GM12878 (cell line): Measurements from ENCODE around the gene RRAGD. TPM values are rescaled to one million over a fixed set of nuclear protein-coding genes. Genes with fewer than 3 reads are reported as not detected.

Source experiments
- CHD2 ChIP-seq: IDR thresholded peaks from 2 replicates; pipeline ENCODE4 v1.6.1; 2011; ENCODE audit warnings: low read depth, low read length, improper control_type of control experiment, borderline replicate concordance
- GATAD2B ChIP-seq: fragments of 450-650 bp; conservative IDR thresholded peaks from 2 replicates; pipeline ENCODE4 v1.6.1; 2017; ENCODE audit warnings: low read depth, mild to moderate bottlenecking, moderate library complexity
- IRF4 ChIP-seq: IDR thresholded peaks from 2 replicates; pipeline ENCODE4 v1.6.1; 2011; ENCODE audit warnings: low read depth, low read length
- JUNB ChIP-seq: IDR thresholded peaks from 2 replicates; pipeline ENCODE4 v1.6.1; 2016; ENCODE audit warnings: antibody characterized with exemption, mild to moderate bottlenecking
- MEF2A ChIP-seq: IDR thresholded peaks from 2 replicates; pipeline ENCODE4 v1.6.1; 2011; ENCODE audit warnings: low read depth, mild to moderate bottlenecking, low read length, moderate library complexity; ENCODE audit not compliant: insufficient read depth
- MTA2 ChIP-seq: fragments of 450-650 bp; IDR thresholded peaks from 2 replicates; pipeline ENCODE4 v1.6.1; 2016; ENCODE audit warnings: low read depth, mild to moderate bottlenecking, moderate library complexity
- NFIC ChIP-seq: IDR thresholded peaks from 2 replicates; pipeline ENCODE4 v1.6.1; 2012; ENCODE audit warnings: low read depth, mild to moderate bottlenecking, inconsistent platforms, low read length, moderate library complexity
- POLR2A ChIP-seq: IDR thresholded peaks from 2 replicates; pipeline ENCODE4 v1.6.1; 2011; ENCODE audit warnings: low read depth, mild to moderate bottlenecking, low read length
- SMAD5 ChIP-seq: IDR thresholded peaks from 2 replicates; pipeline ENCODE4 v1.6.1; 2016; ENCODE audit warnings: antibody characterized with exemption, low read depth
- SPI1 ChIP-seq: IDR thresholded peaks from 2 replicates; pipeline ENCODE4 v1.6.1; 2011; ENCODE audit warnings: low read depth, mild to moderate bottlenecking, low read length, moderate library complexity, borderline replicate concordance; ENCODE audit not compliant: insufficient read depth
- SREBF1 ChIP-seq: IDR thresholded peaks from 2 replicates; pipeline ENCODE4 v1.6.1; 2012; ENCODE audit warnings: mild to moderate bottlenecking, low read length
- TCF3 ChIP-seq: IDR thresholded peaks from 2 replicates; pipeline ENCODE4 v1.6.1; 2012; ENCODE audit warnings: low read depth, mild to moderate bottlenecking, low read length, borderline replicate concordance; ENCODE audit not compliant: insufficient read depth
- polyA plus RNA-seq, 11 experiments: library from polyadenylated mRNA; depleted of rRNA in 4 of 11; unstranded in 6 of 11; stranded (reverse) in 5 of 11; fragments of >200 nt; fragmentation: Nextera tagmentation in 4 of 11; fragmentation: Illumina TruSeq in 1 of 11; extraction: Ambion mirVana in 4 of 11; extraction: Trizol in 1 of 11; gene quantifications; 1 replicate in 1 of 11; 2 replicates in 10 of 11; pipeline versions ENCODE4 v1.2.1 to v1.2.3, GENCODE V29; 2011 to 2016; ENCODE audit warnings: inconsistent platforms in 2 of 11, missing spikeins in 2 of 11, low read depth in 1 of 11
- total RNA-seq, 4 experiments: library from RNA; depleted of rRNA in 3 of 4; stranded (reverse); fragments of >200 nt in 3 of 4; fragmentation: Illumina TruSeq in 1 of 4; extraction: Trizol in 1 of 4; gene quantifications; 2 replicates each; pipeline versions ENCODE4 v1.2.1 to v1.2.3, GENCODE V29; 2013 to 2021
- TF ChIP-seq, protein P1 (sequence below): IDR thresholded peaks from 2 replicates; pipeline ENCODE4 v1.6.1; 2011; ENCODE audit warnings: borderline replicate concordance, low read depth, mild to moderate bottlenecking, moderate library complexity, mixed read lengths, low read length; ENCODE audit not compliant: insufficient read depth; ENCODE audit errors: extremely low read length
- TF ChIP-seq, protein P2 (sequence below): fragments of 450-650 bp; IDR thresholded peaks from 2 replicates; pipeline ENCODE4 v1.6.1; 2017; ENCODE audit warnings: low read depth, mild to moderate bottlenecking, moderate library complexity
- TF ChIP-seq, protein P3 (sequence below): IDR thresholded peaks from 2 replicates; pipeline ENCODE4 v1.6.1; 2012; ENCODE audit warnings: mild to moderate bottlenecking, low read depth, low read length
- TF ChIP-seq, protein P4 (sequence below): IDR thresholded peaks from 2 replicates; pipeline ENCODE4 v1.6.1; 2011; ENCODE audit warnings: mild to moderate bottlenecking, low read depth, low read length, moderate library complexity; ENCODE audit not compliant: insufficient replicate concordance
- TF ChIP-seq, protein P5 (sequence below): fragments of 450-650 bp; IDR thresholded peaks from 2 replicates; pipeline ENCODE4 v1.6.1; 2016; ENCODE audit warnings: mild to moderate bottlenecking
- TF ChIP-seq, protein P6 (sequence below): fragments of 450-650 bp; IDR thresholded peaks from 2 replicates; pipeline ENCODE4 v1.6.1; 2018; ENCODE audit warnings: mild to moderate bottlenecking, low read depth, moderate library complexity; ENCODE audit not compliant: partially characterized antibody

The RRAGD gene
- total and polyA plus RNA-seq, 10 of the 15 experiments (the other 5 are each of a cell fraction or from before 2014, with no cell fraction given) = 4.6 to 17.4 (median 8.5) TPM

DNA sequence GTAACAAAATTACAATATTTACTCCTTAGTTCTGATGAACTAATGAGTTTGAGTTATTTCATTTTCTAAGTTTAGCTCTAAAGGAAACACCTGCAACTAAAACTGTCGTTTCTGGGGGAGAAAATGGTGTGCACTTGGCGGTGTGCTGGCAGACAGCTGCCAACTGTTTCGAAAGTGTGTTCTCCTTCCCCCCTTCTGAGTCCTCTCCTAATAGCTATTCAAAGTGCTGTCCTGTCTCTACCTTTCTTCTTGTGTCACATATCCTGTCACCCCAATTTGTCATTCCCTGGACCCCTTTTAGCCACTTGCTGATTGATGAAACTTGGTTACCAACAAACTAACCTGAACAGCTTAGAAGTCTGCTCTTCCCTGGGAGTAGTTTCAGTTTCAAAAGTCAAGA is 54.7 kb downstream of the RRAGD start (continued):
- TF ChIP-seq, protein P1, sequence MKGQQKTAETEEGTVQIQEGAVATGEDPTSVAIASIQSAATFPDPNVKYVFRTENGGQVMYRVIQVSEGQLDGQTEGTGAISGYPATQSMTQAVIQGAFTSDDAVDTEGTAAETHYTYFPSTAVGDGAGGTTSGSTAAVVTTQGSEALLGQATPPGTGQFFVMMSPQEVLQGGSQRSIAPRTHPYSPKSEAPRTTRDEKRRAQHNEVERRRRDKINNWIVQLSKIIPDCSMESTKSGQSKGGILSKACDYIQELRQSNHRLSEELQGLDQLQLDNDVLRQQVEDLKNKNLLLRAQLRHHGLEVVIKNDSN = no peak
- TF ChIP-seq NFIC = peak; percentile 93
- peak; percentile 49; the same call in 1 of the 2 replicates for TF ChIP-seq IRF4
- TF ChIP-seq, protein P2, sequence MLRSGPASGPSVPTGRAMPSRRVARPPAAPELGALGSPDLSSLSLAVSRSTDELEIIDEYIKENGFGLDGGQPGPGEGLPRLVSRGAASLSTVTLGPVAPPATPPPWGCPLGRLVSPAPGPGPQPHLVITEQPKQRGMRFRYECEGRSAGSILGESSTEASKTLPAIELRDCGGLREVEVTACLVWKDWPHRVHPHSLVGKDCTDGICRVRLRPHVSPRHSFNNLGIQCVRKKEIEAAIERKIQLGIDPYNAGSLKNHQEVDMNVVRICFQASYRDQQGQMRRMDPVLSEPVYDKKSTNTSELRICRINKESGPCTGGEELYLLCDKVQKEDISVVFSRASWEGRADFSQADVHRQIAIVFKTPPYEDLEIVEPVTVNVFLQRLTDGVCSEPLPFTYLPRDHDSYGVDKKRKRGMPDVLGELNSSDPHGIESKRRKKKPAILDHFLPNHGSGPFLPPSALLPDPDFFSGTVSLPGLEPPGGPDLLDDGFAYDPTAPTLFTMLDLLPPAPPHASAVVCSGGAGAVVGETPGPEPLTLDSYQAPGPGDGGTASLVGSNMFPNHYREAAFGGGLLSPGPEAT = peak; percentile 63
- TF ChIP-seq, protein P3, sequence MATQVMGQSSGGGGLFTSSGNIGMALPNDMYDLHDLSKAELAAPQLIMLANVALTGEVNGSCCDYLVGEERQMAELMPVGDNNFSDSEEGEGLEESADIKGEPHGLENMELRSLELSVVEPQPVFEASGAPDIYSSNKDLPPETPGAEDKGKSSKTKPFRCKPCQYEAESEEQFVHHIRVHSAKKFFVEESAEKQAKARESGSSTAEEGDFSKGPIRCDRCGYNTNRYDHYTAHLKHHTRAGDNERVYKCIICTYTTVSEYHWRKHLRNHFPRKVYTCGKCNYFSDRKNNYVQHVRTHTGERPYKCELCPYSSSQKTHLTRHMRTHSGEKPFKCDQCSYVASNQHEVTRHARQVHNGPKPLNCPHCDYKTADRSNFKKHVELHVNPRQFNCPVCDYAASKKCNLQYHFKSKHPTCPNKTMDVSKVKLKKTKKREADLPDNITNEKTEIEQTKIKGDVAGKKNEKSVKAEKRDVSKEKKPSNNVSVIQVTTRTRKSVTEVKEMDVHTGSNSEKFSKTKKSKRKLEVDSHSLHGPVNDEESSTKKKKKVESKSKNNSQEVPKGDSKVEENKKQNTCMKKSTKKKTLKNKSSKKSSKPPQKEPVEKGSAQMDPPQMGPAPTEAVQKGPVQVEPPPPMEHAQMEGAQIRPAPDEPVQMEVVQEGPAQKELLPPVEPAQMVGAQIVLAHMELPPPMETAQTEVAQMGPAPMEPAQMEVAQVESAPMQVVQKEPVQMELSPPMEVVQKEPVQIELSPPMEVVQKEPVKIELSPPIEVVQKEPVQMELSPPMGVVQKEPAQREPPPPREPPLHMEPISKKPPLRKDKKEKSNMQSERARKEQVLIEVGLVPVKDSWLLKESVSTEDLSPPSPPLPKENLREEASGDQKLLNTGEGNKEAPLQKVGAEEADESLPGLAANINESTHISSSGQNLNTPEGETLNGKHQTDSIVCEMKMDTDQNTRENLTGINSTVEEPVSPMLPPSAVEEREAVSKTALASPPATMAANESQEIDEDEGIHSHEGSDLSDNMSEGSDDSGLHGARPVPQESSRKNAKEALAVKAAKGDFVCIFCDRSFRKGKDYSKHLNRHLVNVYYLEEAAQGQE = no peak
- TF ChIP-seq SPI1 = no peak
- no peak for TF ChIP-seq SREBF1
- TF ChIP-seq CHD2 = peak; percentile 55; the same call in 1 of the 2 replicates
- TF ChIP-seq TCF3 = peak; percentile 96
- TF ChIP-seq, protein P4, sequence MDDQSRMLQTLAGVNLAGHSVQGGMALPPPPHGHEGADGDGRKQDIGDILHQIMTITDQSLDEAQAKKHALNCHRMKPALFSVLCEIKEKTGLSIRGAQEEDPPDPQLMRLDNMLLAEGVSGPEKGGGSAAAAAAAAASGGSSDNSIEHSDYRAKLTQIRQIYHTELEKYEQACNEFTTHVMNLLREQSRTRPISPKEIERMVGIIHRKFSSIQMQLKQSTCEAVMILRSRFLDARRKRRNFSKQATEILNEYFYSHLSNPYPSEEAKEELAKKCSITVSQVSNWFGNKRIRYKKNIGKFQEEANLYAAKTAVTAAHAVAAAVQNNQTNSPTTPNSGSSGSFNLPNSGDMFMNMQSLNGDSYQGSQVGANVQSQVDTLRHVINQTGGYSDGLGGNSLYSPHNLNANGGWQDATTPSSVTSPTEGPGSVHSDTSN = no peak
- no peak for TF ChIP-seq GATAD2B
- peak; percentile 69 for TF ChIP-seq POLR2A
- TF ChIP-seq SMAD5 = no peak
- TF ChIP-seq, protein P5, sequence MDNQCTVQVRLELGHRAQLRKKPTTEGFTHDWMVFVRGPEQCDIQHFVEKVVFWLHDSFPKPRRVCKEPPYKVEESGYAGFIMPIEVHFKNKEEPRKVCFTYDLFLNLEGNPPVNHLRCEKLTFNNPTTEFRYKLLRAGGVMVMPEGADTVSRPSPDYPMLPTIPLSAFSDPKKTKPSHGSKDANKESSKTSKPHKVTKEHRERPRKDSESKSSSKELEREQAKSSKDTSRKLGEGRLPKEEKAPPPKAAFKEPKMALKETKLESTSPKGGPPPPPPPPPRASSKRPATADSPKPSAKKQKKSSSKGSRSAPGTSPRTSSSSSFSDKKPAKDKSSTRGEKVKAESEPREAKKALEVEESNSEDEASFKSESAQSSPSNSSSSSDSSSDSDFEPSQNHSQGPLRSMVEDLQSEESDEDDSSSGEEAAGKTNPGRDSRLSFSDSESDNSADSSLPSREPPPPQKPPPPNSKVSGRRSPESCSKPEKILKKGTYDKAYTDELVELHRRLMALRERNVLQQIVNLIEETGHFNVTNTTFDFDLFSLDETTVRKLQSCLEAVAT = peak; percentile 69; the same call in 1 of the 2 replicates
- peak; percentile 68 for TF ChIP-seq MTA2
- TF ChIP-seq, protein P6, sequence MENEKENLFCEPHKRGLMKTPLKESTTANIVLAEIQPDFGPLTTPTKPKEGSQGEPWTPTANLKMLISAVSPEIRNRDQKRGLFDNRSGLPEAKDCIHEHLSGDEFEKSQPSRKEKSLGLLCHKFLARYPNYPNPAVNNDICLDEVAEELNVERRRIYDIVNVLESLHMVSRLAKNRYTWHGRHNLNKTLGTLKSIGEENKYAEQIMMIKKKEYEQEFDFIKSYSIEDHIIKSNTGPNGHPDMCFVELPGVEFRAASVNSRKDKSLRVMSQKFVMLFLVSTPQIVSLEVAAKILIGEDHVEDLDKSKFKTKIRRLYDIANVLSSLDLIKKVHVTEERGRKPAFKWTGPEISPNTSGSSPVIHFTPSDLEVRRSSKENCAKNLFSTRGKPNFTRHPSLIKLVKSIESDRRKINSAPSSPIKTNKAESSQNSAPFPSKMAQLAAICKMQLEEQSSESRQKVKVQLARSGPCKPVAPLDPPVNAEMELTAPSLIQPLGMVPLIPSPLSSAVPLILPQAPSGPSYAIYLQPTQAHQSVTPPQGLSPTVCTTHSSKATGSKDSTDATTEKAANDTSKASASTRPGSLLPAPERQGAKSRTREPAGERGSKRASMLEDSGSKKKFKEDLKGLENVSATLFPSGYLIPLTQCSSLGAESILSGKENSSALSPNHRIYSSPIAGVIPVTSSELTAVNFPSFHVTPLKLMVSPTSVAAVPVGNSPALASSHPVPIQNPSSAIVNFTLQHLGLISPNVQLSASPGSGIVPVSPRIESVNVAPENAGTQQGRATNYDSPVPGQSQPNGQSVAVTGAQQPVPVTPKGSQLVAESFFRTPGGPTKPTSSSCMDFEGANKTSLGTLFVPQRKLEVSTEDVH = no peak
- TF ChIP-seq MEF2A = peak; percentile 94
- peak; percentile 52; the same call in 1 of the 2 replicates for TF ChIP-seq JUNB
